PFSK-1 (cell line): ENCODE measurements around the gene TTF2.

ENCODE experiments used
- FOXP2 ChIP-seq: optimal IDR thresholded peaks from 2 replicates; pipeline ENCODE3; 2011; ENCODE audit warnings: borderline replicate concordance, control low read depth, inconsistent platforms; ENCODE audit not compliant: insufficient read depth; ENCODE audit errors: extremely low read length, extremely low read depth
- POLR2AphosphoS5 ChIP-seq: IDR thresholded peaks from 2 replicates; pipeline ENCODE4 v1.6.1; 2012; ENCODE audit warnings: low read depth, mild to moderate bottlenecking, control low read depth, low read length, moderate library complexity
- SIN3A ChIP-seq: IDR thresholded peaks from 2 replicates; pipeline ENCODE4 v1.6.1; 2012; ENCODE audit warnings: mild to moderate bottlenecking, low read length, moderate library complexity, borderline replicate concordance; ENCODE audit not compliant: insufficient read depth
- TAF1 ChIP-seq: IDR thresholded peaks from 2 replicates; pipeline ENCODE4 v1.6.1; 2012; ENCODE audit warnings: low read length, control low read depth, borderline replicate concordance; ENCODE audit not compliant: insufficient read depth
- TF ChIP-seq, protein P1 (sequence below), 2 experiments: IDR thresholded peaks; 2 replicates each; pipeline versions ENCODE4 v1.6.1 to v1.8.0; 2011 to 2012; ENCODE audit warnings: low read depth in 2 of 2, low read length in 2 of 2, control low read depth in 1 of 2, inconsistent platforms in 1 of 2, mild to moderate bottlenecking in 1 of 2, moderate library complexity in 1 of 2; ENCODE audit not compliant: insufficient read depth in 1 of 2

The TTF2 gene

GRCh38 chr1:117077267-117077666 lies 17.1 kb downstream of the TTF2 start:
- TF ChIP-seq POLR2AphosphoS5, result no peak
- no peak for TF ChIP-seq TAF1
- no peak for TF ChIP-seq FOXP2
- TF ChIP-seq, protein P1, sequence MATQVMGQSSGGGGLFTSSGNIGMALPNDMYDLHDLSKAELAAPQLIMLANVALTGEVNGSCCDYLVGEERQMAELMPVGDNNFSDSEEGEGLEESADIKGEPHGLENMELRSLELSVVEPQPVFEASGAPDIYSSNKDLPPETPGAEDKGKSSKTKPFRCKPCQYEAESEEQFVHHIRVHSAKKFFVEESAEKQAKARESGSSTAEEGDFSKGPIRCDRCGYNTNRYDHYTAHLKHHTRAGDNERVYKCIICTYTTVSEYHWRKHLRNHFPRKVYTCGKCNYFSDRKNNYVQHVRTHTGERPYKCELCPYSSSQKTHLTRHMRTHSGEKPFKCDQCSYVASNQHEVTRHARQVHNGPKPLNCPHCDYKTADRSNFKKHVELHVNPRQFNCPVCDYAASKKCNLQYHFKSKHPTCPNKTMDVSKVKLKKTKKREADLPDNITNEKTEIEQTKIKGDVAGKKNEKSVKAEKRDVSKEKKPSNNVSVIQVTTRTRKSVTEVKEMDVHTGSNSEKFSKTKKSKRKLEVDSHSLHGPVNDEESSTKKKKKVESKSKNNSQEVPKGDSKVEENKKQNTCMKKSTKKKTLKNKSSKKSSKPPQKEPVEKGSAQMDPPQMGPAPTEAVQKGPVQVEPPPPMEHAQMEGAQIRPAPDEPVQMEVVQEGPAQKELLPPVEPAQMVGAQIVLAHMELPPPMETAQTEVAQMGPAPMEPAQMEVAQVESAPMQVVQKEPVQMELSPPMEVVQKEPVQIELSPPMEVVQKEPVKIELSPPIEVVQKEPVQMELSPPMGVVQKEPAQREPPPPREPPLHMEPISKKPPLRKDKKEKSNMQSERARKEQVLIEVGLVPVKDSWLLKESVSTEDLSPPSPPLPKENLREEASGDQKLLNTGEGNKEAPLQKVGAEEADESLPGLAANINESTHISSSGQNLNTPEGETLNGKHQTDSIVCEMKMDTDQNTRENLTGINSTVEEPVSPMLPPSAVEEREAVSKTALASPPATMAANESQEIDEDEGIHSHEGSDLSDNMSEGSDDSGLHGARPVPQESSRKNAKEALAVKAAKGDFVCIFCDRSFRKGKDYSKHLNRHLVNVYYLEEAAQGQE (IDR thresholded peaks at IDR 0.05; ENCODE audit: insufficient read depth in 1 of 2, low read depth in 2 of 2, low read length in 2 of 2), result no peak
- no peak for TF ChIP-seq SIN3A

DNA sequence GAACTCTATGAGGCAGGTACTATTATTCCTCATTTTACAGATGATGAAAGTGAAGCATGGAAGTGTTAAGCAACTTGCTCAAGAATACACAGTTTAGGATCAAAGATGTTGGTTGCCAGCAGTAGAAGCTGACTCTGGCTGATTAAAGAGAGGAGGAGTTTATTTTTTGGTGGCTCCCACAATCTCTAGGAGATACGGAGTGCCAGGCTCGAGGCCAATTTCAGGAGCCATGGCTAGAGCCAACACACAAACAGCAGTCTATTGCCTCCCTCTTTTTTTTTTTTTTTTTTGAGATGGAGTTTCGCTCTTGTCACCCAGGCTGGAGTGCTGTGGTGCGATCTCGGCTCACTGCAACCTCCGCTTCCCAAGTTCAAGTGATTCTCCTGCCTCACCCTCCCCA lies 19.6 kb downstream of the TTF2 start:
- no peak for TF ChIP-seq FOXP2
- no peak for TF ChIP-seq TAF1
- TF ChIP-seq POLR2AphosphoS5, result no peak
- no peak for TF ChIP-seq SIN3A
- TF ChIP-seq, protein P1 (IDR thresholded peaks at IDR 0.05; ENCODE audit: insufficient read depth in 1 of 2, low read depth in 2 of 2, low read length in 2 of 2), result no peak

GRCh38 chr1:117084231-117084630 lies 24.1 kb downstream of the TTF2 start:
- TF ChIP-seq POLR2AphosphoS5 (no peak), SIN3A (no peak), TAF1 (no peak), FOXP2 (no peak)
- TF ChIP-seq, protein P1 (IDR thresholded peaks at IDR 0.05; ENCODE audit: insufficient read depth in 1 of 2, low read depth in 2 of 2, low read length in 2 of 2), result no peak

DNA sequence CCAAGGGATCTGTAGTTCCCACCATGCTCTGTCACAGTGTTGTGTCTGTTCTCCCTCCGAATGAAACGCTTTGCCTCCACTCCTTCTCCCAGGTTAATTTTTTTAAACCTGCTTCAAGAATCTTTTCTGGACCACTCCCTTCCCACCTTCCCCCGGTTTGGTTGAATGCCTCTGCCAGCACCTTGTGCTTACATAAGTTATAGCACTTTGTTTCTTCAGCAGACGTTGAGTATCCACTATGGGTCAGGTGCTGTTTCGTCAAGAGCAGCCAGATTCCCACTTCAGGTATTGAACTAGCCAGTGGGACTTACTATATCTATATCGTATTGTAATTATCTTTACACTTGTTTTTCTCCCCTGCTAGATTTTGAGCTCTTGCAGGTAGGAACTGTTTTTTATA lies 27.6 kb downstream of the TTF2 start:
- TF ChIP-seq TAF1, result no peak
- no peak for TF ChIP-seq FOXP2
- TF ChIP-seq, protein P1 (IDR thresholded peaks at IDR 0.05; ENCODE audit: insufficient read depth in 1 of 2, low read depth in 2 of 2, low read length in 2 of 2), result no peak
- TF ChIP-seq POLR2AphosphoS5, result no peak
- no peak for TF ChIP-seq SIN3A

DNA sequence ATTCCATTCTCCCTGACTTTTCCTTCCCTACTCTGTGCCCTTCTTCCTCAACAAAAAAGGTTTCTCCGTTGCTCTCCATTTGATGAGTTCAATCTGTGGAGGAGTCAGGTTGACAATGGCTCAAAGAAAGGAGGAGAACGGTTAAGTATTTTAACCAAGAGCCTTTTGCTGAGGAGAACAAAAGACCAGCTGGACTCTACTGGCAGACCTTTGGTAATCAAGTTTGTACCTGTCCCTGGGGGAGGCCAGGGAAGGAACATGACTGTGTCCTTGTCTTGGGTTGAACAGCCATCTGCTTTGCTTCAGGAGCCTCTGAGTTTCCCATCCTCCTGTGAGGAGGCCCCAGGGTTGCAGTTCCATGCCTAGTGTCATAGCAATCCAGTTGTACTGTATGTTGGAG lies 29.9 kb downstream of the TTF2 start:
- TF ChIP-seq FOXP2, result no peak
